ENCODE results near the gene PLA2G15. TPM values are rescaled to one million over a fixed set of nuclear protein-coding genes. Genes with fewer than 3 reads are reported as not detected.

Gene PLA2G15
- total RNA-seq, 1 donor from 2014 or later = 35.5 TPM

- Histone ChIP-seq H3K9me3 (replicated peaks) (no peaks in the 10 kb centered on the region), H3K36me3 (no peaks in the 10 kb centered on the region), H3K4me1 (peaks cover 8% of the 10 kb centered on the region), H3K4me3 (no peak overlapping the region), H3K27me3 (ENCODE audit: low read depth) (no peaks in the 10 kb centered on the region), H3K27ac (replicated peaks) (no peak overlapping the region)
- no peak for DNase-seq
- TF ChIP-seq, protein P1, sequence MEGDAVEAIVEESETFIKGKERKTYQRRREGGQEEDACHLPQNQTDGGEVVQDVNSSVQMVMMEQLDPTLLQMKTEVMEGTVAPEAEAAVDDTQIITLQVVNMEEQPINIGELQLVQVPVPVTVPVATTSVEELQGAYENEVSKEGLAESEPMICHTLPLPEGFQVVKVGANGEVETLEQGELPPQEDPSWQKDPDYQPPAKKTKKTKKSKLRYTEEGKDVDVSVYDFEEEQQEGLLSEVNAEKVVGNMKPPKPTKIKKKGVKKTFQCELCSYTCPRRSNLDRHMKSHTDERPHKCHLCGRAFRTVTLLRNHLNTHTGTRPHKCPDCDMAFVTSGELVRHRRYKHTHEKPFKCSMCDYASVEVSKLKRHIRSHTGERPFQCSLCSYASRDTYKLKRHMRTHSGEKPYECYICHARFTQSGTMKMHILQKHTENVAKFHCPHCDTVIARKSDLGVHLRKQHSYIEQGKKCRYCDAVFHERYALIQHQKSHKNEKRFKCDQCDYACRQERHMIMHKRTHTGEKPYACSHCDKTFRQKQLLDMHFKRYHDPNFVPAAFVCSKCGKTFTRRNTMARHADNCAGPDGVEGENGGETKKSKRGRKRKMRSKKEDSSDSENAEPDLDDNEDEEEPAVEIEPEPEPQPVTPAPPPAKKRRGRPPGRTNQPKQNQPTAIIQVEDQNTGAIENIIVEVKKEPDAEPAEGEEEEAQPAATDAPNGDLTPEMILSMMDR (IDR thresholded peaks at IDR 0.05; ENCODE audit: borderline replicate concordance) = no peak
- intact Hi-C loops (cut with micrococcal nuclease) = no loop called here
These were observed 30.4 kb upstream of the PLA2G15 start for GRCh38 chr16:68214726-68215125.

GRCh38 chr16:68215302-68215701 lies 29.9 kb upstream of the PLA2G15 start:
- no peak overlapping the region for H3K4me3 ChIP-seq
- TF ChIP-seq, protein P1 (IDR thresholded peaks at IDR 0.05; ENCODE audit: borderline replicate concordance) = no peak
- H3K4me1 ChIP-seq = peaks cover 8% of the 10 kb centered on the region
- H3K36me3 ChIP-seq = no peaks in the 10 kb centered on the region
- H3K27me3 ChIP-seq (ENCODE audit: low read depth) = no peaks in the 10 kb centered on the region
- no peaks in the 10 kb centered on the region for H3K9me3 ChIP-seq (replicated peaks)
- intact Hi-C loops (cut with micrococcal nuclease) = no loop called here
- no peak for DNase-seq
- no peak overlapping the region for H3K27ac ChIP-seq (replicated peaks)

- Histone ChIP-seq H3K36me3 (no peaks in the 10 kb centered on the region), H3K27me3 (ENCODE audit: low read depth) (no peaks in the 10 kb centered on the region), H3K9me3 (replicated peaks) (no peaks in the 10 kb centered on the region), H3K27ac (replicated peaks) (no peak overlapping the region), H3K4me3 (no peak overlapping the region), H3K4me1 (peaks cover 8% of the 10 kb centered on the region)
- TF ChIP-seq, protein P1 (IDR thresholded peaks at IDR 0.05; ENCODE audit: borderline replicate concordance) = no peak
- intact Hi-C loops (cut with micrococcal nuclease) = no loop called here
- no peak for DNase-seq
These were observed 28.9 kb upstream of the PLA2G15 start for GRCh38 chr16:68216240-68216639.

DNA sequence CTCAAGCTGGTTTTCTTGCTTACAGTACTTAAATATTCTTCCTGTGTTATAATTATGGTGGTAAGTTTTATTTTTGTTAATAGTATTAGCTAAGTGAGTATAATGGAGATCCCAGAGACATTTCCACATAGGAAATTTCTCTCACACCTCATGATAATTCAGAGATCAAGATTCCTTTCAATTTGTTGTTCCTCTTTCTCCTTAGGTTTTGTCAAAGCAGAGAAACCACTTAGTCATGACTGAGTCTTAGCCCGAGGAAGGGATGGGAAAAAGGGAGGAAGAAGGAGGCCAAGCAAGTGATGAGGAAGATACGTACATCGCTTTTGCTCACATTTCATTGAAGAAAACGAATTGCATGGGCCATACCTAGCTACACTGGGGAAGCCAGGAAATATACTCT lies 27.7 kb upstream of the PLA2G15 start:
- H3K36me3 ChIP-seq = no peaks in the 10 kb centered on the region
- no peak overlapping the region for H3K4me3 ChIP-seq
- DNase-seq = no peak
- peaks cover 8% of the 10 kb centered on the region for H3K4me1 ChIP-seq
- TF ChIP-seq, protein P1 (IDR thresholded peaks at IDR 0.05; ENCODE audit: borderline replicate concordance) = no peak
- intact Hi-C loops (cut with micrococcal nuclease) = no loop called here
- no peaks in the 10 kb centered on the region for H3K27me3 ChIP-seq (ENCODE audit: low read depth)
- H3K27ac ChIP-seq (replicated peaks) = no peak overlapping the region
- no peaks in the 10 kb centered on the region for H3K9me3 ChIP-seq (replicated peaks)

- Histone ChIP-seq H3K27ac (replicated peaks) (no peak overlapping the region), H3K27me3 (ENCODE audit: low read depth) (no peaks in the 10 kb centered on the region), H3K4me3 (no peak overlapping the region), H3K36me3 (no peaks in the 10 kb centered on the region), H3K9me3 (replicated peaks) (no peaks in the 10 kb centered on the region), H3K4me1 (peaks cover 3% of the 10 kb centered on the region)
- intact Hi-C loops (cut with micrococcal nuclease) = no loop called here
- TF ChIP-seq, protein P1 (IDR thresholded peaks at IDR 0.05; ENCODE audit: borderline replicate concordance) = no peak
- no peak for DNase-seq
These were observed 25.3 kb upstream of the PLA2G15 start for GRCh38 chr16:68219725-68220351.
